DOHH2 (cell line): ENCODE measurements around the gene FATE1.

Experiments used
- H3F3A ChIP-seq: fragments of 200-600 bp; sonication (generic), shearing (Covaris generic); 2 replicates; pipeline ENCODE4 v1.6.0; 2016; ENCODE audit warnings: antibody characterized with exemption, mild to moderate bottlenecking; ENCODE audit not compliant: control insufficient read depth, insufficient read depth
- H3K27ac ChIP-seq: fragments of 200-600 bp; sonication (generic); 2 replicates; pipeline ENCODE4 v1.5.1; 2014; ENCODE audit warnings: low read depth, mild to moderate bottlenecking, low read length, moderate library complexity
- H3K27me3 ChIP-seq: fragments of 200-600 bp; sonication (generic); 2 replicates; pipeline ENCODE4 v1.6.1; 2014; ENCODE audit warnings: mild to moderate bottlenecking, low read length, mixed read lengths; ENCODE audit not compliant: control insufficient read depth
- H3K36me3 ChIP-seq: fragments of 200-600 bp; sonication (generic); 2 replicates; pipeline ENCODE4 v1.6.1; 2014; ENCODE audit warnings: mild to moderate bottlenecking, low read length, moderate library complexity, mixed read lengths; ENCODE audit not compliant: control insufficient read depth
- H3K4me1 ChIP-seq: fragments of 200-600 bp; sonication (generic); 2 replicates; pipeline ENCODE4 v1.6.1; 2014; ENCODE audit warnings: mild to moderate bottlenecking, low read length, mixed read lengths; ENCODE audit not compliant: control insufficient read depth
- H3K4me2 ChIP-seq: fragments of 200-600 bp; sonication (generic); 2 replicates; pipeline ENCODE4 v1.6.0; 2014; ENCODE audit warnings: mild to moderate bottlenecking, low read length, moderate library complexity
- H3K4me3 ChIP-seq: fragments of 200-600 bp; sonication (generic); 2 replicates; pipeline ENCODE4 v1.5.1; 2014; ENCODE audit warnings: mild to moderate bottlenecking, low read length, mixed read lengths
- H3K79me2 ChIP-seq: fragments of 200-600 bp; sonication (generic); 2 replicates; pipeline ENCODE4 v1.6.1; 2014; ENCODE audit warnings: mild to moderate bottlenecking, low read length, mixed read lengths; ENCODE audit not compliant: control insufficient read depth
- H3K9me2 ChIP-seq: fragments of 200-600 bp; sonication (generic); replicated peaks from 2 replicates; pipeline ENCODE4 v1.6.1; 2014; ENCODE audit warnings: mild to moderate bottlenecking, low read length, mixed read lengths; ENCODE audit not compliant: control insufficient read depth
- H3K9me3 ChIP-seq: fragments of 200-600 bp; sonication (generic); 2 replicates; pipeline ENCODE4 v1.6.1; 2014; ENCODE audit warnings: antibody characterized with exemption, low read length, mixed read lengths; ENCODE audit not compliant: control insufficient read depth, insufficient read depth
- H4K20me1 ChIP-seq: fragments of 200-600 bp; sonication (generic); 2 replicates; pipeline ENCODE4 v1.6.0; 2014; ENCODE audit warnings: low read depth, mild to moderate bottlenecking, antibody characterized with exemption, low read length, moderate library complexity; ENCODE audit not compliant: control insufficient read depth, insufficient read depth
- EZH2phosphoT487 ChIP-seq: fragments of 200-600 bp; sonication (generic); IDR thresholded peaks from 2 replicates; pipeline ENCODE4 v1.6.1; 2017; ENCODE audit warnings: borderline replicate concordance, mild to moderate bottlenecking, antibody characterized with exemption, low read length, moderate library complexity, mixed read lengths
- TF ChIP-seq, protein P1 (sequence below): fragments of 200-600 bp; sonication (generic); IDR thresholded peaks from one replicate; pipeline ENCODE4 v1.5.1; 2014; ENCODE audit warnings: antibody characterized with exemption, mild to moderate bottlenecking, low read depth, low read length; ENCODE audit not compliant: poor library complexity, severe bottlenecking

The FATE1 gene

DNA sequence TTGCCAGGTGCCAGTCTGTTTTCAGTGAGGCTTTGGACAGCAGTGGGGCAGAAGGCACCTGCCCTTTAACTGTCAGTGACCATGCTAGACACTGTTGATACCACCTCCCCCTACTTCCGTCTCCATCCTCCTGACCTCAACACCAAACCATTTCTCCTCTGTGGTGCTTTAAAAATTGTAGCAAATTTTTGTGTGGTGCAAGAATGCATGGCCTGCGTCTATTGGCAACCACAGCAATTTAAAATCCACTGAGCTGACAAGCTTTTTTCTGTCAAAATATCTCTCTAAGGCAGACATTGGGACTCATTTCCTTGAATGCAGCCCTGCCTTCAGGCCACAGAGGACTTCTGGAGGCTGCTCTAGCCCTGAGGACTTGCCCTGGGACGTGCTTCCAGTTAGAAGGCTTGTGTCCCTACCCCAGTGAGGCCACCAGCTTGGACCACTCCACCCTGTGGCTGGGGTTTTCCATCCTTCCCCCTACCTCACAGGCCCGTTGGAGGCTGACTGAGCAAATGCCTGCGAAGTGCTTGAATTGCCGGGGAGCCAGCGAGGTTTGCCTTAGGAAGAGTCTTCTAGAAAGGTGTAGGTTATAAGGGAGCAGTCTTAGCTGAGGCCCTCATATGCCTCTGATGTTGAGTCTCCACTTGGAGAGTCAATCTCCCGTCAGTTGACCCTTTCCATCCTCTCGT lies 13.7 kb upstream of the FATE1 start:
- Histone ChIP-seq H3K36me3 (no peaks in the 10 kb centered on the region), H3K27me3 (no peaks in the 10 kb centered on the region)
- no peak for TF ChIP-seq EZH2phosphoT487
- TF ChIP-seq, protein P1, sequence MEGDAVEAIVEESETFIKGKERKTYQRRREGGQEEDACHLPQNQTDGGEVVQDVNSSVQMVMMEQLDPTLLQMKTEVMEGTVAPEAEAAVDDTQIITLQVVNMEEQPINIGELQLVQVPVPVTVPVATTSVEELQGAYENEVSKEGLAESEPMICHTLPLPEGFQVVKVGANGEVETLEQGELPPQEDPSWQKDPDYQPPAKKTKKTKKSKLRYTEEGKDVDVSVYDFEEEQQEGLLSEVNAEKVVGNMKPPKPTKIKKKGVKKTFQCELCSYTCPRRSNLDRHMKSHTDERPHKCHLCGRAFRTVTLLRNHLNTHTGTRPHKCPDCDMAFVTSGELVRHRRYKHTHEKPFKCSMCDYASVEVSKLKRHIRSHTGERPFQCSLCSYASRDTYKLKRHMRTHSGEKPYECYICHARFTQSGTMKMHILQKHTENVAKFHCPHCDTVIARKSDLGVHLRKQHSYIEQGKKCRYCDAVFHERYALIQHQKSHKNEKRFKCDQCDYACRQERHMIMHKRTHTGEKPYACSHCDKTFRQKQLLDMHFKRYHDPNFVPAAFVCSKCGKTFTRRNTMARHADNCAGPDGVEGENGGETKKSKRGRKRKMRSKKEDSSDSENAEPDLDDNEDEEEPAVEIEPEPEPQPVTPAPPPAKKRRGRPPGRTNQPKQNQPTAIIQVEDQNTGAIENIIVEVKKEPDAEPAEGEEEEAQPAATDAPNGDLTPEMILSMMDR, result no peak

DNA sequence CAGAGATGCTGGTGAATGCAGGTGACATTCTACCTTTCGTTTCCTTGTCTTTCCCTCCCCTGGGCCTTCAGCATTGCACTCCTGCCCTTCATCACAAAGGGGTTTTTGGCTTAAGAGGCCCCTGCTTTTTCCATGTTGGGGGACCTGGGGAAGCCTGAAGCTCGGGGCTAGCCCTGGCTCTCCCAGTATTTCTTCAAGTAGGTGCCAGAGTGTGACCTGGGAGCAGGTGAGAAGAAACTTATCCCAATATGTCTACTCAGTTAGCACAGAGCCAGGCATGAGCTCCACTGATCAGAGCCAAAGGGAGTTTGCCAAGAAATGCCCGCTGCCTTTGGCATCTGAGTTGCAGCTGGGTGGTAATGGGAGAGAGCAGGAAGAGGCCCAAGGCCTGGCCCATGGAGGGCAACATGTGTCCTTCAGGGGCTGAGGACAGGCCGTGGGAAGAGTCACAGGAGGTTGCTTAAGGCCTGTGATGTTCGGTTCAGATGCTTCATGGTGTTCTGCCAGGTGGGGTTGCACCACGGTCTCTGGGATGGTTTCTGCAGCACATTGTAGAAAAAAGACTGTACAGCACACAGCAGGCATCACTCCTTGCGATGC lies 13.0 kb upstream of the FATE1 start:
- no peaks in the 10 kb centered on the region for H3K36me3 ChIP-seq
- TF ChIP-seq, protein P1, result no peak
- no peak for TF ChIP-seq EZH2phosphoT487
- H3K27ac ChIP-seq, result no peak overlapping the region

More for the DNA sequence above, 13.7 kb upstream of the FATE1 start:
- Histone ChIP-seq H3K79me2 (no peaks in the 10 kb centered on the region), H3K4me1 (no peaks in the 10 kb centered on the region), H3K9me3 (no peaks in the 10 kb centered on the region), H3K4me3 (no peak overlapping the region), H4K20me1 (no peaks in the 10 kb centered on the region), H3K27ac (no peak overlapping the region), H3K4me2 (no peak overlapping the region), H3K9me2 (no peaks in the 10 kb centered on the region), H3F3A (no peaks in the 10 kb centered on the region)

DNA sequence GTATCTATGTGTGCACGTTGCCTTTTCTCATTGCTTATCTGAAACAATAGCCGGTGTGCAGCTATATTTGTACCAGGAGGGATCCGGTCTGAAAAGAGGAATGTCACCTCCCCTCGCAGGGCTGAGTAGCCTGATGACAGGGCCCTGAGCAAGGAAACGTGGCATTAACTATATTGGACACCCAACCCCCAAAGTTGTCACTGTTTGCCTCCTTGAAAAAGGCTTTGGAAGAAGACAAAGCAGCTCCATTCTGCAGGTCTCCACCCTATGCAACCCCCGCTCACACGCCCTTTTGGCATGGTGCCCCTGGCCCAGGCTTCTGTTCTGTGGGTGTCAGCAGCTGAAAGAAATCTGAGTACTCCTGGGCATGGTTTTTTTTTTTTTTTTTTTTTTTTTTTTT lies 12.3 kb upstream of the FATE1 start:
- Histone ChIP-seq H3K27me3 (no peaks in the 10 kb centered on the region), H3K4me1 (no peaks in the 10 kb centered on the region), H3K27ac (no peak overlapping the region), H3K9me2 (no peaks in the 10 kb centered on the region), H3K36me3 (no peaks in the 10 kb centered on the region), H3F3A (no peaks in the 10 kb centered on the region), H3K9me3 (no peaks in the 10 kb centered on the region), H3K4me3 (no peak overlapping the region), H4K20me1 (no peaks in the 10 kb centered on the region), H3K4me2 (no peak overlapping the region), H3K79me2 (no peaks in the 10 kb centered on the region)
- no peak for TF ChIP-seq EZH2phosphoT487
- TF ChIP-seq, protein P1, result no peak

More for the DNA sequence above, 13.0 kb upstream of the FATE1 start:
- Histone ChIP-seq H3K9me3 (no peaks in the 10 kb centered on the region), H3K9me2 (no peaks in the 10 kb centered on the region), H4K20me1 (no peaks in the 10 kb centered on the region), H3F3A (no peaks in the 10 kb centered on the region), H3K4me2 (no peak overlapping the region), H3K27me3 (no peaks in the 10 kb centered on the region), H3K4me3 (no peak overlapping the region), H3K4me1 (no peaks in the 10 kb centered on the region), H3K79me2 (no peaks in the 10 kb centered on the region)
